Heart right ventricle (tissue), 16 donors: ENCODE measurements around the gene SCD5. TPM values are rescaled to one million over a fixed set of nuclear protein-coding genes. Genes with fewer than 3 reads are reported as not detected.

Experiments
- ATAC-seq, 8 donors: fragments of 200-7000 bp; cut with Tn5 transposase; one replicate each; pipeline ENCODE4 v1.9.1; 2020; ENCODE audit warnings: mild to moderate bottlenecking in 8 of 8, moderate library complexity in 8 of 8, moderate number of reproducible peaks in 1 of 8
- DNase-seq, 2 donors: peaks; one replicate each; pipeline ENCODE4 v3.0.0-alpha.2; 2020
- H3K27ac ChIP-seq, 10 donors: fragments of 200-600 bp; sonication (generic) in 2 of 10; one replicate each; pipeline versions ENCODE4 v1.5.0 to v1.8.0; 2020 to 2022; ENCODE audit warnings: mild to moderate bottlenecking in 3 of 10
- H3K27me3 ChIP-seq, 7 donors: fragments of 200-600 bp; one replicate each; pipeline ENCODE4 v1.8.0; 2021 to 2022; ENCODE audit warnings: mild to moderate bottlenecking in 2 of 7
- H3K36me3 ChIP-seq, 9 donors: fragments of 200-600 bp; sonication (generic) in 1 of 9; one replicate each; pipeline versions ENCODE4 v1.5.0 to v1.8.0; 2020 to 2022; ENCODE audit warnings: mild to moderate bottlenecking in 2 of 9
- H3K4me1 ChIP-seq, 9 donors: fragments of 200-600 bp; sonication (generic) in 1 of 9; one replicate each; pipeline versions ENCODE4 v1.5.0 to v1.8.0; 2020 to 2022; ENCODE audit warnings: mild to moderate bottlenecking in 4 of 9
- H3K4me3 ChIP-seq, 10 donors: fragments of 200-600 bp; sonication (generic) in 2 of 10; one replicate each; pipeline versions ENCODE4 v1.5.0 to v1.8.0; 2020 to 2022; ENCODE audit warnings: mild to moderate bottlenecking in 7 of 10, moderate library complexity in 2 of 10
- H3K9me3 ChIP-seq, 11 donors: fragments of 200-600 bp in 10 of 11; sonication (generic) in 2 of 11; one replicate each; pipeline versions ENCODE4 v1.5.0 to v1.8.0; 2013 to 2022; ENCODE audit warnings: mild to moderate bottlenecking in 2 of 11, control low read depth in 1 of 11, moderate library complexity in 1 of 11
- WGBS, 2 donors: extraction: QIAGEN DNeasy Blood & Tissue Kit; methylation state at CpG; one replicate each; pipeline ENCODE4 v1.1.7; 2013; ENCODE audit warnings: inconsistent platforms in 1 of 2; 5-methylcytosine and 5-hydroxymethylcytosine counted together
- intact Hi-C, 10 donors: fragments of 100-400 bp; cut with DNase I; formaldehyde crosslinking; loops; one replicate each; pipeline versions ENCODE4 v1.11.1 to v1.14.2; 2022
- polyA plus RNA-seq, 2 donors: library from polyadenylated mRNA; stranded (reverse); fragments of 200-250 nt; gene quantifications; one replicate each; pipeline ENCODE4 v1.2.3, GENCODE V29; 2013
- total RNA-seq, 10 donors: library from RNA; stranded (reverse); fragmentation: NEBNext Ultra II Directional in 3 of 10; extraction: Animal tissue kit (Norgen Biotek cat#: 25700) in 3 of 10; gene quantifications; one replicate each; pipeline versions ENCODE4 v1.2.1 to v1.2.4, GENCODE V29; 2021 to 2023
- TF ChIP-seq, protein P1 (sequence below), 9 donors: fragments of 200-600 bp; sonication (generic) in 2 of 9; IDR thresholded peaks; one replicate each; pipeline versions ENCODE4 v1.5.0 to v1.8.0; 2021 to 2022; ENCODE audit warnings: antibody characterized with exemption in 9 of 9, mild to moderate bottlenecking in 5 of 9, moderate library complexity in 1 of 9
- donor health status: Arrhythmogenic right ventricular cardiomyopathy.
- donor health status: ischemic (EF 13 %, LVEDD 7.1; RV severe dilation, severe dysfunction).
- donor health status: healthy with polysubstance abuse.
- donor health status: DM: no; HTN: yes; CAD: no.
- donor health status: DM: no; HTN: no; CAD: no.
- donor health status: ischemic (EF 25% LVEDD 6.9; RV normal size, moderate dysfunction).
- donor health status: ischemic (EF 25% LVEDD 5.7; RV mildly dilated, moderate dysfunction).
- donor health status: healthy.
- donor health status: DM: yes; HTN: yes; CAD: no.
- donor health status: Ischemic cardiomyopathy.
- donor health status: ischemic (EF 35%, LVEDD 5.7; RV mildly dilated, moderate dysfunction).
- donor health status: nonischemic (EF 11% LVEDD 7.7; RV severe dilation, severe dysfunction).
- donor health status: DM: yes; HTN: yes; CAD: no.
- donor health status: PGD.
- donor health status: ischemic (EF 29% LVEDD 5.4; RV normal size, mild dysfunction).
- donor health status: nonischemic (EF 23%, LVEDD 6.1; RV moderate dilation, normal function).

The SCD5 gene
- total and polyA plus RNA-seq, 12 donors = 1.7 to 6.7 (median 3.1) TPM

DNA sequence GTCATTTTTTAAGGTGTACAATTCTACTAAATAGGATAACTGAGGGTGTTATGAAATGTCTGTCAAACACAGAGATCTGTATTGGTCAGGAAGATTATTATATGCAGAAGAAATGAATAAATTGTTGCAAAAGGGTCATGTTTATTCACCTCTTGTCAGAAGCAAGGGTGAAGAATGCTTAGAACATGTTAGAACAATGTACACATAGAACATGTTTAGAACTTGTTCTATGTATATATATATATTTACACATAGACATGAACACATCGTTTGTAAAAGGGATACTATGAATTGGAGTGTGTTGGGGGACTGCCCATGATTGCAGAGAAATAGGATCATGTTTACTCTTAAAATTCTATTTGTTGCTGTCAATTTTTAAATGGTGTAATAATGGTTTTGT lies 208.8 kb downstream of the SCD5 start:
- intact Hi-C loops = no loop called here
- Histone ChIP-seq H3K27me3 (no peaks in the 10 kb centered on the region), H3K9me3 (no peaks in the 10 kb centered on the region), H3K27ac (no peak overlapping the region), H3K36me3 (no peaks in the 10 kb centered on the region), H3K4me3 (no peak overlapping the region), H3K4me1 (no peaks in the 10 kb centered on the region)
- ATAC-seq = no peak
- no peak for DNase-seq
- WGBS, 2 donors = 84 to 92% methylated on average over 1 of the region's 1 CpG
- TF ChIP-seq, protein P1, sequence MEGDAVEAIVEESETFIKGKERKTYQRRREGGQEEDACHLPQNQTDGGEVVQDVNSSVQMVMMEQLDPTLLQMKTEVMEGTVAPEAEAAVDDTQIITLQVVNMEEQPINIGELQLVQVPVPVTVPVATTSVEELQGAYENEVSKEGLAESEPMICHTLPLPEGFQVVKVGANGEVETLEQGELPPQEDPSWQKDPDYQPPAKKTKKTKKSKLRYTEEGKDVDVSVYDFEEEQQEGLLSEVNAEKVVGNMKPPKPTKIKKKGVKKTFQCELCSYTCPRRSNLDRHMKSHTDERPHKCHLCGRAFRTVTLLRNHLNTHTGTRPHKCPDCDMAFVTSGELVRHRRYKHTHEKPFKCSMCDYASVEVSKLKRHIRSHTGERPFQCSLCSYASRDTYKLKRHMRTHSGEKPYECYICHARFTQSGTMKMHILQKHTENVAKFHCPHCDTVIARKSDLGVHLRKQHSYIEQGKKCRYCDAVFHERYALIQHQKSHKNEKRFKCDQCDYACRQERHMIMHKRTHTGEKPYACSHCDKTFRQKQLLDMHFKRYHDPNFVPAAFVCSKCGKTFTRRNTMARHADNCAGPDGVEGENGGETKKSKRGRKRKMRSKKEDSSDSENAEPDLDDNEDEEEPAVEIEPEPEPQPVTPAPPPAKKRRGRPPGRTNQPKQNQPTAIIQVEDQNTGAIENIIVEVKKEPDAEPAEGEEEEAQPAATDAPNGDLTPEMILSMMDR (IDR thresholded peaks at IDR 0.05) = no peak

DNA sequence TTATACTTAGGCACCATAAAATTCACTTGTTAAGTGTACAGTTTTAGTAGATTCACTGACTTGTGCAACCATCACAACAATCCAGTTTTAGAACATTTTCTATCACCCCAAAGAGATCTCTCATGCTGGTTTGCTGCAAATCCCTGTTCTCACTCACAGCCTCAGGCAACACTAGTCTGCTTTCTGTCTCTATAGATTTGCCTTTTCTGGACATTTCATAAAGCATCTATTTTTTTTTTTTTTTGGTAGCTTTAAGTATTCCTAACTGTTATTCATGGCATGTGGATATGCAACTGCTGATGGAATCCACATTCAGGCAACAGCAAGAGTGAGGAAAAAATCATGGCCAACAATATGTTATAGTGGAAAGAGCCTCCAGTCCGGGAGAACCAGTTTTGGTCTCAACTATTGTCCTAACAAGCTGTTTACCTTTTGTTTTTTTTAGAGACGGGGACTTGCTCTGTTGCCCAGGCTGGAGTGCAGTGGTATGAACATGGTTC lies 209.8 kb downstream of the SCD5 start:
- WGBS, 2 donors = 84 to 90% methylated on average over 2 of the region's 2 CpGs
- Histone ChIP-seq H3K9me3 (no peaks in the 10 kb centered on the region), H3K27ac (no peak overlapping the region), H3K4me3 (no peak overlapping the region), H3K36me3 (no peaks in the 10 kb centered on the region), H3K4me1 (no peaks in the 10 kb centered on the region), H3K27me3 (no peaks in the 10 kb centered on the region)
- ATAC-seq = no peak
- no peak for DNase-seq
- TF ChIP-seq, protein P1 (IDR thresholded peaks at IDR 0.05) = no peak
- intact Hi-C loops = no loop called here

DNA sequence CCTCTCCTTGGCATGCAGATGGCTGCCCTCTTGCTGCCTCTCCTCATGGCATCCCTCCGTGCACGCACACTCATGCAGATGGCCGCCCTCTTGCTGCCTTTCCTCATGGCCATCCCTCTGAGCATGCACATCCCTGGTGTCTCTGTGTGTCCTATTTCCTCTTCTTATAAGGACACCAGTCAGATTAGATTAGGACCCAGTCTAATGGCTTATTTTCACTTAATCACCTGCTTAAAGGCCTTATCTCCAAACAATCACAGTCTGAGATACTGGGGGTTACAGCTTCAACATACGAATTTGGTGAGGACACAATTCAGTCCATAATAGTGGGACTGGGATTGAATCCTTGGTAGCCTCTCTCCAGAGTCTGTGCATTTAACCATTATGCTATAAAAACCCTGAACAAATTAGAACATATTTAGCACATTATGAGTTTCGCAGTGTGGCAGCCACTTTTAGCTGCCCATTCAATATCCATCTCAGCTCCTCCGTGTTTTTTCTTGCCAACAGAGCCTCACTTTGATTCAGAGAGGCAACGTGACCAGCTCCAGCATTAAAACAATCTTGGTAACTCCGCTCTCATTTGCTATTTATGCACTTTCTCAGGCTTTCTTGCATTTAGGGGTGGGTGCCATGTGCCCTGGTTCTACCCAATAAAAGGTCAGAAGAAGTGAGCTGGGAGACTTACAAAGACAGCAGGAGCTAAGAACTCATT lies 210.6 kb downstream of the SCD5 start:
- Histone ChIP-seq H3K27me3 (no peaks in the 10 kb centered on the region), H3K4me3 (no peak overlapping the region), H3K36me3 (no peaks in the 10 kb centered on the region), H3K4me1 (no peaks in the 10 kb centered on the region), H3K27ac (no peak overlapping the region), H3K9me3 (no peaks in the 10 kb centered on the region)
- no peak for ATAC-seq
- TF ChIP-seq, protein P1 (IDR thresholded peaks at IDR 0.05) = no peak
- intact Hi-C loops = no loop called here
- no peak for DNase-seq
- 80 to 92% methylated on average over 8 of the region's 8 CpGs for WGBS, 2 donors

DNA sequence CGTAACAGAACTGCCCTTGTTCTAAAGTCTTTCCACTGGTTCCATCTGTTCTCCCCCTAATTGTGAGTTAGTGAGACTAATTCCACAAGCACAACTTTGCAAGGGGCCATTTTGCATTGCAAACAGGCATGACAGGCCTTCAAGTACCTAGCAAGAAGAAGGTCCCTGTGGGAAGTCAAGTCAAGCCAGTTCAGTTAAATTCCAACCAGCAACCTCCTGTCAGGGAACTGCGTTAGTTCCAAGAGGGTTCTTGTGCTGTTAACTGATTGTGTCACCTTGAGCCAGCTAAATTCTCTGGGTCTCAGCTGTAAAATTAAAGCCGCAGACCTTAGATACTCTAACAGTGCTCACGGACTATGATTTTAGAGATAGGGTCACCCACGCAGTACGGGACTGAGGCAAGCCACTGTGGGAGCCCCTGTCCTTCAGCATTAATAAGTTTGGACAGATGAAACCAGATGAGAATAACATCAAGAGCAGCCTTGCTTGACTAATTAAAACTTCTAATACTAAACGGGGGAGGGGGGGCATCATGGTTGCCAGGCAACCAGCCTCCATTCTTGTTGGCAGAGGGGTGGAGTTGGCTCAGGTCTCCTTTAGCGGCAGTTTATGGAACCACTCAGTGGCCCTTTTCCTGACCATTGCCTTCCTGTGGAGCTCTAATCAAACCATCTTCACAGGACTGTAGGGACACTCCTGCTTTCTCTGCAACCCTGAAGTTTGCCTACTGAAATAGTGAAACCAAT lies 212.7 kb downstream of the SCD5 start:
- TF ChIP-seq, protein P1 (IDR thresholded peaks at IDR 0.05) = no peak
- Histone ChIP-seq H3K4me3 (no peak overlapping the region), H3K36me3 (no peaks in the 10 kb centered on the region), H3K9me3 (no peaks in the 10 kb centered on the region), H3K27me3 (no peaks in the 10 kb centered on the region), H3K27ac (no peak overlapping the region), H3K4me1 (no peaks in the 10 kb centered on the region)
- 83 to 87% methylated on average over 8 of the region's 8 CpGs for WGBS, 2 donors
- intact Hi-C loops = no loop called here
- DNase-seq (no peak), ATAC-seq (no peak)
